ES-I3 (cell line): Measurements from ENCODE around the gene ALDH3B1.
"Not testable (repeated sequence)": the region's sequence is repeated elsewhere in the genome, so short reads cannot be mapped to it uniquely, and the experiment has no call there.

Source experiments
- H3K36me3 ChIP-seq: 2 replicates; pipeline ENCODE4 v1.6.1; 2013; ENCODE audit warnings: mild to moderate bottlenecking, low read length, control low read depth, moderate library complexity; ENCODE audit not compliant: insufficient read depth
- H3K4me1 ChIP-seq: 2 replicates; pipeline ENCODE4 v1.6.1; 2013; ENCODE audit warnings: mild to moderate bottlenecking, control low read depth, low read length; ENCODE audit not compliant: insufficient read depth
- H3K9ac ChIP-seq: 2 replicates; pipeline ENCODE4 v1.6.1; 2013; ENCODE audit warnings: low read depth, mild to moderate bottlenecking, low read length, moderate library complexity
- H3K9me3 ChIP-seq: 2 replicates; pipeline ENCODE4 v1.6.1; 2013; ENCODE audit warnings: mild to moderate bottlenecking, low read length, moderate library complexity; ENCODE audit not compliant: control insufficient read depth, insufficient read depth

ALDH3B1 gene, protein sequence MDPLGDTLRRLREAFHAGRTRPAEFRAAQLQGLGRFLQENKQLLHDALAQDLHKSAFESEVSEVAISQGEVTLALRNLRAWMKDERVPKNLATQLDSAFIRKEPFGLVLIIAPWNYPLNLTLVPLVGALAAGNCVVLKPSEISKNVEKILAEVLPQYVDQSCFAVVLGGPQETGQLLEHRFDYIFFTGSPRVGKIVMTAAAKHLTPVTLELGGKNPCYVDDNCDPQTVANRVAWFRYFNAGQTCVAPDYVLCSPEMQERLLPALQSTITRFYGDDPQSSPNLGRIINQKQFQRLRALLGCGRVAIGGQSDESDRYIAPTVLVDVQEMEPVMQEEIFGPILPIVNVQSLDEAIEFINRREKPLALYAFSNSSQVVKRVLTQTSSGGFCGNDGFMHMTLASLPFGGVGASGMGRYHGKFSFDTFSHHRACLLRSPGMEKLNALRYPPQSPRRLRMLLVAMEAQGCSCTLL

GRCh38 chr11:68010090-68011041 is at the start of gene ALDH3B1:
Gene ALDH3B1, plus strand, starts transcription at chr11:68010327. Its CDS starts 4,971 bp downstream, at chr11:68015298.
- H3K9me3 ChIP-seq, result no peaks in the 10 kb centered on the region
- peaks cover 23% of the 10 kb centered on the region; the same call in 1 of the 2 replicates for H3K4me1 ChIP-seq

DNA sequence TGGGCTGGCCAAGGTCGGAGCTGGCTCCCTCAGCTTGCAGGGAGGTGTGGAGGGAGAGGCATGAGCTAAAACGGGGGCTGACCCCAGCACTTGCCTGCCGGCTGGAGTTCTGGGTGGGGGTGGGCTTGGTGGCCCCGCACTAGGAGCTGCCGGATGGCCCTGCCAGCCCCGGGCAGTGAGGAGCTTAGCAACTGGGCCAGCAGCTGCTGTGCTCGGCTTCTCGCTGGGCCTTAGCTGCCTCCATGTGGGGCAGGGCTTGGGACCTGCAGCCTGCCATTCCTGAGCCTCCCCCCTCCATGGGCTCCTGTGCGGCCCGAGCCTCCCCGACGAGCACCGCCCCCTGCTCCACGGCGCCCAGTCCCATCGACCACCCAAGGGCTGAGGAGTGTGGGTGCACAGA is 46.9 kb upstream of the ALDH3B1 start:
- not testable (repeated sequence) for H3K4me1 ChIP-seq, H3K36me3 ChIP-seq, H3K9ac ChIP-seq, H3K9me3 ChIP-seq

More at GRCh38 chr11:68010090-68011041, at the start of gene ALDH3B1:
- Histone ChIP-seq H3K9ac (no peak within 1 kb of the TSS), H3K36me3 (no peaks in the 10 kb centered on the region)

DNA sequence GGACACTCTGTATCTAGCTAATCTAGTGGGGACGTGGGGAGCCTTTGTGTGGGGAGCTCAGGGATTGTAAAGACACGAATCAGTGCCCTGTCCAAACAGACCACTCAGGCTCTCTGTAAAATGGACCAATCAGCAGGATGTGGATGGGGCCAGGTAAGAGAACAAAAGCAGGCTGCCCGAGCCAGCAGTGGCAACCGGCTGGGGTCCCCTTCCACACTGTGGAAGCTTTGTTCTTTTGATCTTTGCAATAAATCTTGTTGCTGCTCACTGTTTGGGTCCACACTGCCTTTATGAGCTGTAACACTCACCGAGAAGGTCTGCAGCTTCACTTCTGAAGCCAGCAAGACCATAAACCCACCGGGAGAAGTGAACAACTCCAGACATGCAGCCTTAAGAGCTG is 46.2 kb upstream of the ALDH3B1 start:
- not testable (repeated sequence) for H3K36me3 ChIP-seq, H3K9ac ChIP-seq, H3K9me3 ChIP-seq, H3K4me1 ChIP-seq

GRCh38 chr11:67964746-67965145 is 45.4 kb upstream of the ALDH3B1 start:
- H3K9ac ChIP-seq, H3K9me3 ChIP-seq, H3K4me1 ChIP-seq, H3K36me3 ChIP-seq: not testable (repeated sequence)

GRCh38 chr11:67965830-67966348 is 44.2 kb upstream of the ALDH3B1 start:
- H3K9ac ChIP-seq, result not testable (repeated sequence)

GRCh38 chr11:67974746-67975145 is 35.4 kb upstream of the ALDH3B1 start:
- not testable (repeated sequence) for H3K4me1 ChIP-seq, H3K9me3 ChIP-seq, H3K9ac ChIP-seq, H3K36me3 ChIP-seq

More at GRCh38 chr11:67965830-67966348, 44.2 kb upstream of the ALDH3B1 start:
- H3K9me3 ChIP-seq, H3K4me1 ChIP-seq, H3K36me3 ChIP-seq: not testable (repeated sequence)

DNA sequence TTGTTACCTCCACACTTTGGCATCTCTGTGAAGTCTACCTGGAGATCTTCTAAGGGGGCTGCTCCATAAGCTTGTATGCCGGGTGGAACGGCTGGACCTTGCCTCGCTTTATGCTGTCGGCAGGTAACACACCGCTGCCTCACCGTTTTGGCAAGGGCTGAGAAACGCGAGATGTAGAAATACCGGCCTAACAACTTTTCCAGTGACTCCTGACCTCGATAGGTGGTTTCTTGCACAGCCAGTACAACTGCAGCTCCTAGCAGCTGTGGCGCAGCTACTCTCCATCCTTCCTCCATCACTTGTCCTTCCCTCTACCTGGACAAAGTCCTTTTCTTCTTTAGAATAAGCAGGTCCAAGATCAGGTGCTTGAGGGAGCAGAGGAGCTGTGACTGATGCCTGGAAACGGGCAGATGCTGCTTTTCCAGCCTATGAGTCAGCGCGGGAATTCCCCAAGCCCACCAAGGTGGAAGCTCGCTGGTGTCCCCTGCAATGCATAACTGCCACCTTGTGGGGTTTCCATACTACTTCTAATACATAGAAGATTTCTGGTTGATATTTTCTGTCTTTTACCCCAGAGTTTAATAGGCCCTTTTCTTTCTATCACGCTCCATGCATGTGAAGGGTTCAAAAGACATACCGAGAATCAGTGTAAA is 31.2 kb upstream of the ALDH3B1 start:
- H3K9ac ChIP-seq, H3K4me1 ChIP-seq, H3K9me3 ChIP-seq, H3K36me3 ChIP-seq: not testable (repeated sequence)

GRCh38 chr11:67981226-67981625 is 28.9 kb upstream of the ALDH3B1 start:
- not testable (repeated sequence) for H3K36me3 ChIP-seq, H3K9ac ChIP-seq, H3K9me3 ChIP-seq, H3K4me1 ChIP-seq

DNA sequence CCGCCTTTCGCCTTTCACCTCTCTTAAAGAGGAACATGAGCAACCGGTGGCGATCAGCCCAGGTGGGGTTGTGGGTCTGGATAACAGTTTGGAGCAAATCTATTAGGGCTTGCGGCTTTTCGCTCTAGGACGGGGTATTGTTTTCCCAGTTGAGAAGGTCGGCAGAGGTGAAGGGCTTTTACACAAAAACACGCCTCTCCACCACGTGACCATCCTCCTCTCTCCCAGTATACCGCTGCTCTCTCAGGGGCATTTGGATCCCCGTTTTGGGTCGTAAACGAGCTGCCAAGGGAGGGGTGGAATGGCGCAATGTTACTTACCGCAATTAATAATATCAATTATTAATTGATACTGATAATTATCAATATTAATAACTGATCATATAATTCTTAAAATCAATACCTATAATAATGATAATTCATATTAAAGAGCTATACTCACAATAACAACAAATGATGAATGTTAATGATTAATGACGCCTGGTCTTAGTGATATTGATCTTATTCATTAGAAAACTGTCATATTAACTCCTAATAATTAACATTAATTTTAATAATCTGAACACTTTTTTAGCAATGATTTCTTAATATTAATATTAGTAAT is 27.8 kb upstream of the ALDH3B1 start:
- H3K9ac ChIP-seq, H3K9me3 ChIP-seq, H3K36me3 ChIP-seq, H3K4me1 ChIP-seq: not testable (repeated sequence)

DNA sequence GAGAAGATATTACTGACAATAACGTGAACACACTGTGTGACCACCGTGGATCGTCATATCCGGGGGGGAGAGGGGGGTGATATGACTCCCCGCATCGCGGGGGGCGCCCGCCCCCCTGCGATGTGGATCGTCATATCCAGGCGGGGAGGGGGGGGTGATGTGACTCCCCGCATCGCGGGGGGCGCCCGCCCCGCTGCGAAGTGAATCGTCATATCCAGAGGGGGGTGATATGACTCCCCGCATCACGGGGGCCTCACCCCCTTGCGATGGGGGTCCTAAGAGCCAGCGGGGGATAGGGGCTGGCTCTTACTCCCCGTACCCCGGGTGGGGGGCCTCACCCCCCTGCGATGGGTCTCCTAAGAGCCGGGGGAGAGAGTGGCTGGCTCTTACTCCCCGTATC is 26.2 kb upstream of the ALDH3B1 start:
- Histone ChIP-seq H3K4me1 (no peaks in the 10 kb centered on the region), H3K36me3 (no peaks in the 10 kb centered on the region), H3K9ac (no peak overlapping the region), H3K9me3 (no peaks in the 10 kb centered on the region)

- H3K9me3 ChIP-seq, H3K36me3 ChIP-seq, H3K9ac ChIP-seq, H3K4me1 ChIP-seq: not testable (repeated sequence)
These were observed 24.8 kb upstream of the ALDH3B1 start for GRCh38 chr11:67985302-67985701.

- H3K9me3 ChIP-seq, H3K4me1 ChIP-seq, H3K36me3 ChIP-seq: not testable (repeated sequence)
- H3K9ac ChIP-seq, result peak overlapping the region; percentile 50; the same call in 1 of the 2 replicates
These were observed 19.4 kb upstream of the ALDH3B1 start for GRCh38 chr11:67990546-67991346.

GRCh38 chr11:67991347-67992121 is 18.6 kb upstream of the ALDH3B1 start:
- H3K9me3 ChIP-seq, H3K4me1 ChIP-seq, H3K36me3 ChIP-seq: not testable (repeated sequence)
- H3K9ac ChIP-seq, result peak overlapping the region; percentile 50; the same call in 1 of the 2 replicates
